Ovary (tissue), 3 donors: Measurements from ENCODE around the gene SPOCK1.

Source experiments
- EP300 ChIP-seq: sonication (generic); formaldehyde crosslinking; IDR thresholded peaks from one replicate; pipeline ENCODE4 v1.6.1; 2017; ENCODE audit warnings: antibody characterized with exemption
- POLR2A ChIP-seq: fragments of 450-650 bp; IDR thresholded peaks from one replicate; pipeline ENCODE4 v1.6.1; 2017; ENCODE audit warnings: antibody characterized with exemption, mild to moderate bottlenecking, moderate library complexity
- TF ChIP-seq, protein P1 (sequence below), 3 donors: fragments of 450-650 bp in 2 of 3; fragments of 200-600 bp in 1 of 3; IDR thresholded peaks; one replicate each; pipeline versions ENCODE4 v1.5.1 to v1.8.0; 2016 to 2022; ENCODE audit warnings: antibody characterized with exemption in 3 of 3, mild to moderate bottlenecking in 1 of 3
- donor health status: DM: no; HTN: no; CAD: no.

DNA sequence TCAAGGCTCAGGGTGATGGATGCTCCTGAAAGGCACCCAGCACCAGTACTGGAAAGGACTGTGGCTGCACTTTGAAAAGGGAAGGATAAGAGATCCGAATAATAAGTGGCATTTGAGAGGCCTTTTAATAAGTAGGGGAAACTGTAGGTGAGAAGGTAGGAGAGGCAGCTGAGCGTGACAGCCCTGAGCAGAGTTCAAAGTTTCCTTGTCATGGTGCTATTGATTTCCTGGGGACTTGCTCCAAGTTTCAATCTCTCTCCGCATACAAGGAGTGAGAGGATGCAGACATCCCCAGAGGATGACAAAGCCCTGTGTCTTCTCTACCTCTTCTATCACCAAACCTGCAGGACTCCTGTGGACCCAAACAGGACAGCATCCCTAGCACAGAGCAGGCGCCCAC is 354.5 kb downstream of the SPOCK1 start:
- TF ChIP-seq, protein P1, sequence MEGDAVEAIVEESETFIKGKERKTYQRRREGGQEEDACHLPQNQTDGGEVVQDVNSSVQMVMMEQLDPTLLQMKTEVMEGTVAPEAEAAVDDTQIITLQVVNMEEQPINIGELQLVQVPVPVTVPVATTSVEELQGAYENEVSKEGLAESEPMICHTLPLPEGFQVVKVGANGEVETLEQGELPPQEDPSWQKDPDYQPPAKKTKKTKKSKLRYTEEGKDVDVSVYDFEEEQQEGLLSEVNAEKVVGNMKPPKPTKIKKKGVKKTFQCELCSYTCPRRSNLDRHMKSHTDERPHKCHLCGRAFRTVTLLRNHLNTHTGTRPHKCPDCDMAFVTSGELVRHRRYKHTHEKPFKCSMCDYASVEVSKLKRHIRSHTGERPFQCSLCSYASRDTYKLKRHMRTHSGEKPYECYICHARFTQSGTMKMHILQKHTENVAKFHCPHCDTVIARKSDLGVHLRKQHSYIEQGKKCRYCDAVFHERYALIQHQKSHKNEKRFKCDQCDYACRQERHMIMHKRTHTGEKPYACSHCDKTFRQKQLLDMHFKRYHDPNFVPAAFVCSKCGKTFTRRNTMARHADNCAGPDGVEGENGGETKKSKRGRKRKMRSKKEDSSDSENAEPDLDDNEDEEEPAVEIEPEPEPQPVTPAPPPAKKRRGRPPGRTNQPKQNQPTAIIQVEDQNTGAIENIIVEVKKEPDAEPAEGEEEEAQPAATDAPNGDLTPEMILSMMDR (IDR thresholded peaks at IDR 0.05): no peak
- TF ChIP-seq POLR2A (no peak), EP300 (no peak)
